Fibroblast of mammary gland (primary cell): ENCODE data around the gene ATRNL1.

Experiments used
- DNase-seq: peaks from one replicate; pipeline ENCODE4 v3.0.0-alpha.2; 2010; ENCODE audit warnings: low read depth
- H3K4me3 ChIP-seq: 2 replicates; pipeline ENCODE4 v1.5.1; 2011; ENCODE audit warnings: low read depth, mild to moderate bottlenecking, low read length, moderate library complexity; ENCODE audit not compliant: control insufficient read depth
- CTCF ChIP-seq: conservative IDR thresholded peaks from 2 replicates; pipeline ENCODE4 v1.5.1; 2011; ENCODE audit warnings: low read depth, low read length, inconsistent platforms; ENCODE audit not compliant: control insufficient read depth, insufficient read depth

The ATRNL1 gene

GRCh38 chr10:115895166-115895565, 802.0 kb downstream of the ATRNL1 start:
- no peak for TF ChIP-seq CTCF
- DNase-seq: no peak
- H3K4me3 ChIP-seq: no peak overlapping the region

- H3K4me3 ChIP-seq: no peak overlapping the region
- TF ChIP-seq CTCF: no peak
- no peak for DNase-seq
Observed at GRCh38 chr10:115898242-115898641, 805.1 kb downstream of the ATRNL1 start.

- TF ChIP-seq CTCF: no peak
- DNase-seq: no peak
- no peak overlapping the region for H3K4me3 ChIP-seq
Observed at GRCh38 chr10:115902596-115902995, 809.4 kb downstream of the ATRNL1 start.

- no peak overlapping the region for H3K4me3 ChIP-seq
- DNase-seq: no peak
- TF ChIP-seq CTCF: no peak
Observed at GRCh38 chr10:115903207-115903606, 810.0 kb downstream of the ATRNL1 start.

- no peak overlapping the region for H3K4me3 ChIP-seq
- DNase-seq: no peak
- TF ChIP-seq CTCF: no peak
Observed at GRCh38 chr10:115903845-115904244, 810.7 kb downstream of the ATRNL1 start.

GRCh38 chr10:115909037-115909436, 815.9 kb downstream of the ATRNL1 start:
- TF ChIP-seq CTCF: no peak
- no peak for DNase-seq
- H3K4me3 ChIP-seq: no peak overlapping the region
